Measurements from ENCODE around the gene GPR37L1. TPM values are rescaled to one million over a fixed set of nuclear protein-coding genes. Genes with fewer than 3 reads are reported as not detected.
A peak's percentile ranks its signal among the peaks of the same experiment; 100 is the strongest.

The GPR37L1 gene
- total RNA-seq, 6 experiments from 2014 or later = not detected

DNA sequence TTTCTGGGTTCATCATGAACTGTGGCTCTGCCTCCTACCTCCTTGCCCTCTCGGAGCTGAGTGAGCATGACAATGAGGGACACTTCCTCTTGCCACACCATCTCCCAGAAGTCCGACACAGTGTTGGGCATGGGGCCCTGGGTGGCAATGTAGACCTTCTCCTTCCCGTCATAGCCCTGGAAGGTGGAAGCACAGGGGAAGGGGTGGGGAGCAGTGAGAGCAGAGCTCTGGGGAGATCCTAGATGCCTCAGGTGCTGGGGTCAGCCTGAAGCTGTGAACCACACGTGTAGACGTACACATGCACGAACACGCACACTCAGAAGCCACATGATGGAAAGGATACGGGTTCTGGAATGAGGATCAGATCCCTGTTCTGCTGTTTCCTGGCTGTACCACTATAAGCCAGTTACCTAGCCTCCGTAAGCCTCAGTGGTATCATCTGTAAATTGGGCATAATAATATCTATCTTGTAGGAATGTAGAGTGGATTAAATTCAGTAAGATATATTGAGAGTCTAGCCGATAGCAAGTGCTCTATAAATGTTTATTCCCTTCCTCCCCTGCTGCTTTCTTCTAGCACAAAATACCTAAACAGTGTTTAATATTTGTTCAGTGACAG, 31.5 kb downstream of the GPR37L1 start:
- Mint-ChIP-seq H3K36me3 (ENCODE audit: low read depth) (no peaks in the 10 kb centered on the region), H3K9me3 (no peaks in the 10 kb centered on the region), H3K4me3 (no peak overlapping the region), H3K27ac (no peak overlapping the region), H3K4me1 (ENCODE audit: low read depth) (peaks cover 10% of the 10 kb centered on the region; the same call in 1 of the 2 replicates), H3K27me3 (ENCODE audit: insufficient read depth) (peaks cover 30% of the 10 kb centered on the region)
- no peak for DNase-seq
- TF ChIP-seq, protein P1, sequence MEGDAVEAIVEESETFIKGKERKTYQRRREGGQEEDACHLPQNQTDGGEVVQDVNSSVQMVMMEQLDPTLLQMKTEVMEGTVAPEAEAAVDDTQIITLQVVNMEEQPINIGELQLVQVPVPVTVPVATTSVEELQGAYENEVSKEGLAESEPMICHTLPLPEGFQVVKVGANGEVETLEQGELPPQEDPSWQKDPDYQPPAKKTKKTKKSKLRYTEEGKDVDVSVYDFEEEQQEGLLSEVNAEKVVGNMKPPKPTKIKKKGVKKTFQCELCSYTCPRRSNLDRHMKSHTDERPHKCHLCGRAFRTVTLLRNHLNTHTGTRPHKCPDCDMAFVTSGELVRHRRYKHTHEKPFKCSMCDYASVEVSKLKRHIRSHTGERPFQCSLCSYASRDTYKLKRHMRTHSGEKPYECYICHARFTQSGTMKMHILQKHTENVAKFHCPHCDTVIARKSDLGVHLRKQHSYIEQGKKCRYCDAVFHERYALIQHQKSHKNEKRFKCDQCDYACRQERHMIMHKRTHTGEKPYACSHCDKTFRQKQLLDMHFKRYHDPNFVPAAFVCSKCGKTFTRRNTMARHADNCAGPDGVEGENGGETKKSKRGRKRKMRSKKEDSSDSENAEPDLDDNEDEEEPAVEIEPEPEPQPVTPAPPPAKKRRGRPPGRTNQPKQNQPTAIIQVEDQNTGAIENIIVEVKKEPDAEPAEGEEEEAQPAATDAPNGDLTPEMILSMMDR (IDR thresholded peaks at IDR 0.05) = no peak

DNA sequence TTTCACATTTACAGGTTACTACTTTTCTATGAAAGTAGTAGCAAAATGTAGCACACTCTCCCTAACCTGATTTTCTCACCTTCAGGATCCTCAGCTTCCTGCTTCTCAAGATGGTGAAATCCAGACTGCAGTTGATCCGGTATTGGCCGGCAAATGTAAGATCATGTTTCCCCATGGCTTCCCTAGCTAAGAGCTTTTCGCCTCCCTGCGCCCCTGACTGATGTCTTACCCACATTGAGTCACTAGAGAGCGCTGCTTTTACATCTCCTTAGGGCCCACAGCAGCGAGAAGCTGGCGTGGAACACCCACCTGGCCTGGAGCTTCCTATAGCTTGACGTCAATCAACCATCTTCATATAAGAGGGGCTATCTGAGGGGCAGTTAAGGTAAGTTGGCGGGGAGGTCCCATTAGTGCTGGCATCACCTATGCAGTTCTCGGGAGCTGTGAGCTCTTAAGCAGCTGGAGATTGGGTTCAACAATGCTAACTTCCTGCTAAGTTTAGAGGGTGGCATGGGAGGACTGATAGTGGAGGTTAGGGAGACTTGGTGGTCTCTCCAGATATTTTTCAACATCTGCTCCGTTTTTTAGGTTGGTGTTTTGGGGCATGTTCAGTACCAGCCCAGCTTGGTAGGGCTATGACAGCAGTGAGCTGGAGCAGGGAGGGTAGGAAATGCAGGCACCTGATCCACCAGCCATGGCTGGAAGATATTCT, 32.2 kb downstream of the GPR37L1 start:
- no peak overlapping the region for H3K4me3 Mint-ChIP-seq
- DNase-seq = peak; percentile 41
- H3K27me3 Mint-ChIP-seq (ENCODE audit: insufficient read depth) = peaks cover 30% of the 10 kb centered on the region
- TF ChIP-seq, protein P1 (IDR thresholded peaks at IDR 0.05) = peak; percentile 67
- H3K9me3 Mint-ChIP-seq = no peaks in the 10 kb centered on the region
- H3K27ac Mint-ChIP-seq = no peak overlapping the region
- peaks cover 10% of the 10 kb centered on the region; the same call in 1 of the 2 replicates for H3K4me1 Mint-ChIP-seq (ENCODE audit: low read depth)
- H3K36me3 Mint-ChIP-seq (ENCODE audit: low read depth) = no peaks in the 10 kb centered on the region

- no peak for DNase-seq
- H3K4me3 Mint-ChIP-seq = no peak overlapping the region
- peaks cover 10% of the 10 kb centered on the region; the same call in 1 of the 2 replicates for H3K4me1 Mint-ChIP-seq (ENCODE audit: low read depth)
- no peaks in the 10 kb centered on the region for H3K9me3 Mint-ChIP-seq
- peaks cover 30% of the 10 kb centered on the region for H3K27me3 Mint-ChIP-seq (ENCODE audit: insufficient read depth)
- TF ChIP-seq, protein P1 (IDR thresholded peaks at IDR 0.05) = no peak
- H3K36me3 Mint-ChIP-seq (ENCODE audit: low read depth) = no peaks in the 10 kb centered on the region
- H3K27ac Mint-ChIP-seq = no peak overlapping the region
Measured at GRCh38 chr1:202155478-202156021, 32.8 kb downstream of the GPR37L1 start.

DNA sequence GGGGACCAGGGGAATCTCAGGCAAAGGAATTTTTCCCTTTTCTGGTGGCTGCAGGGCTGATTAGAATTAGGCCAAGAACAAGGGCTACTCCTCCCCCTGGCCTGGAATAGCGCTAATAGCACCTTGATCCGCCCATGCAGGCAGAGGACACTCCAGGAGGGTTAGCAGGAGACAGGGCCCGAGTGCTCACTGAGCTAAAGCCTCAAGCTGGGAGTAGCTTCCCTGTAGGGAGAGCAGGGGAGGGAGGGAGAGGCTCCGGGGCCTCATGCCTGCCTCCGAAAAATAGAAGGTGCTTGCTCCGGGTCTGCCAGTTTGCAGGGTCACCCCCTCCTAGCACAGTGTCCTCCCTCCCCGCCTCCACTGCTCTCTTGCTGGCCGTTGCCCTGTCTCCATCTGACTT, 33.9 kb downstream of the GPR37L1 start:
- Mint-ChIP-seq H3K9me3 (no peaks in the 10 kb centered on the region), H3K4me3 (no peak overlapping the region), H3K27me3 (ENCODE audit: insufficient read depth) (peaks cover 33% of the 10 kb centered on the region), H3K27ac (no peak overlapping the region), H3K4me1 (ENCODE audit: low read depth) (peaks cover 10% of the 10 kb centered on the region; the same call in 1 of the 2 replicates), H3K36me3 (ENCODE audit: low read depth) (no peaks in the 10 kb centered on the region)
- DNase-seq = no peak
- TF ChIP-seq, protein P1 (IDR thresholded peaks at IDR 0.05) = no peak

GRCh38 chr1:202157945-202158344, 35.2 kb downstream of the GPR37L1 start:
- peaks cover 10% of the 10 kb centered on the region; the same call in 1 of the 2 replicates for H3K4me1 Mint-ChIP-seq (ENCODE audit: low read depth)

More at GRCh38 chr1:202157945-202158344, 35.2 kb downstream of the GPR37L1 start:
- no peak for DNase-seq
- no peak overlapping the region for H3K4me3 Mint-ChIP-seq
- no peaks in the 10 kb centered on the region for H3K36me3 Mint-ChIP-seq (ENCODE audit: low read depth)
- peaks cover 33% of the 10 kb centered on the region for H3K27me3 Mint-ChIP-seq (ENCODE audit: insufficient read depth)
- H3K27ac Mint-ChIP-seq = no peak overlapping the region
- H3K9me3 Mint-ChIP-seq = no peaks in the 10 kb centered on the region
- TF ChIP-seq, protein P1 (IDR thresholded peaks at IDR 0.05) = no peak
